ENCODE data around the gene MME. TPM values are rescaled to one million over a fixed set of nuclear protein-coding genes. Genes with fewer than 3 reads are reported as not detected.

The MME gene
- total and polyA plus RNA-seq, 5 donors, result 0.88 to 3.5 (median 2.5) TPM

- WGBS, result 73% methylated on average over 4 of the region's 4 CpGs
- Histone ChIP-seq H3K9me3 (ENCODE audit: control insufficient read depth, low read length) (no peaks in the 10 kb centered on the region), H3K4me1 (ENCODE audit: control insufficient read depth, insufficient read depth, low read length) (no peaks in the 10 kb centered on the region), H3K4me3 (ENCODE audit: low read length) (no peak overlapping the region), H3K27me3 (ENCODE audit: control insufficient read depth, insufficient read depth) (no peaks in the 10 kb centered on the region), H3K27ac (ENCODE audit: low read length) (no peak overlapping the region)
- intact Hi-C loops (cut with DNase I), result no loop called here
- ATAC-seq (no peak), DNase-seq (no peak)
These were observed 58.6 kb downstream of the MME start for GRCh38 chr3:155138677-155139076.

DNA sequence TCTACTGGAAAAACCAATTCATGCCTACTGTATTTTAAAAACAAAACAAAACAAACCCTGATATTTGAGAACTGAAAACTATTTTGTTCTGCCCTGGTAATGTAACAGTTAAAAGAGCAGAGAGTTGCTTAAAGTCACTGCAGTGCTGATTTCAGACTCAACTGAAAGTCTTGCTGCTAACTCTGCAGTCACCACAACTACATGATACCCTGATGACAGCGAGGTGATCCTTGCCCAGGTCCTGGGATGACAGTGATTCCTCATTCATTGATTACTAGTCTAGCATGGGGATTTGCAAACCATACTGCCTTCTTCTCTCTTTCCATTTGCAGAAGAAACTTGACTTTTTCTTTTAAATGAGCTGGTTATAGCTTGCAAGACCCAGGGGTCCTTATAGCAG, 67.5 kb downstream of the MME start:
- Histone ChIP-seq H3K4me3 (ENCODE audit: low read length) (no peak overlapping the region), H3K27me3 (ENCODE audit: control insufficient read depth, insufficient read depth) (no peaks in the 10 kb centered on the region), H3K4me1 (ENCODE audit: control insufficient read depth, insufficient read depth, low read length) (no peaks in the 10 kb centered on the region), H3K9me3 (ENCODE audit: control insufficient read depth, low read length) (no peaks in the 10 kb centered on the region), H3K27ac (ENCODE audit: low read length) (no peak overlapping the region)
- intact Hi-C loops (cut with DNase I), result no loop called here
- no peak for ATAC-seq
- WGBS, result 63% methylated on average over 1 of the region's 1 CpG
- DNase-seq, result no peak

DNA sequence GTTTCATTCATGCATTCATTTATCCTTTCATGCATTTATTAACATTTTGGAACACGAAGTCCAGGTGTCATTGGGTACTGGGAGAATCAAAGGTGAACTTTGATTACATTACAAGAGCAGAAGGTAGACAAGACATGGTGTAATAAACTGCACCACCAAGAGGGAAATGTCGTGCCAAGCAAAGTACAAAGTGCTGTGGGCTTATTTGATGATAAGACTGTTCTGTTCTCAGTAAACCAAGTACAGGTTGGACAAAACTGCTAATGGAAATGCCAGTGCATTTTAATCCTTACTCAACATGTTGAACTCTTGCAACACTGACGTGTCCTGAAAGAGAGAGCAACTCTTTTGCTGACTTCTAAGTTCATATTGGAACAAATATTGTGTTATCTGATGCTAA, 69.4 kb downstream of the MME start:
- H3K4me1 ChIP-seq (ENCODE audit: control insufficient read depth, insufficient read depth, low read length), result no peaks in the 10 kb centered on the region
- no peaks in the 10 kb centered on the region for H3K9me3 ChIP-seq (ENCODE audit: control insufficient read depth, low read length)
- H3K27ac ChIP-seq (ENCODE audit: low read length), result no peak overlapping the region
- H3K4me3 ChIP-seq (ENCODE audit: low read length), result no peak overlapping the region
- ATAC-seq, result no peak
- 66% methylated on average over 3 of the region's 3 CpGs for WGBS
- intact Hi-C loops (cut with DNase I), result no loop called here
- no peaks in the 10 kb centered on the region for H3K27me3 ChIP-seq (ENCODE audit: control insufficient read depth, insufficient read depth)
- no peak for DNase-seq

- WGBS, result 88% methylated on average over 6 of the region's 6 CpGs
- no peaks in the 10 kb centered on the region for H3K4me1 ChIP-seq (ENCODE audit: control insufficient read depth, insufficient read depth, low read length)
- no peak for DNase-seq
- intact Hi-C loops (cut with DNase I), result no loop called here
- no peak overlapping the region for H3K4me3 ChIP-seq (ENCODE audit: low read length)
- H3K27me3 ChIP-seq (ENCODE audit: control insufficient read depth, insufficient read depth), result no peaks in the 10 kb centered on the region
- no peaks in the 10 kb centered on the region for H3K9me3 ChIP-seq (ENCODE audit: control insufficient read depth, low read length)
- ATAC-seq, result no peak
- no peak overlapping the region for H3K27ac ChIP-seq (ENCODE audit: low read length)
These were observed 73.4 kb downstream of the MME start for GRCh38 chr3:155153242-155154186.

DNA sequence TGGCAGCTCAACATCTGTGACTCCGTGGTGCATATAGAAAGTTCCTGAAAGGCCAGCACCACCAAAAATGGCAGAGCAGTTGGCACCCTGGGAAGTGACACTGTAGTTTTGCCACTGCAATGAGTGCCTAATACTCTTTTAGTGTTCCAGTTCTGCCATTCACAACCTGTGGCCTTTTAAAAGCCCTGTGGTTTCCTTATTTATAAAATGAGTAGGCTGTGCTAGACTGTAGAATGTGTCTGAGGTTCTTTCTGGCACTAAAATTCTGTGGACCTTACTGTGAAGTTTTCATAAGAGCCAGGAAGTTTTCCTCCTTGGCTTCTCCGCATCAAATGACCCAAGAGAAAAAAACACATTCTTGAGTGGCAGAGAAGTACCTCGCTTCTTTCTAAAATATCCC, 74.1 kb downstream of the MME start:
- H3K4me3 ChIP-seq (ENCODE audit: low read length), result no peak overlapping the region
- DNase-seq (no peak), ATAC-seq (no peak)
- no peaks in the 10 kb centered on the region for H3K27me3 ChIP-seq (ENCODE audit: control insufficient read depth, insufficient read depth)
- H3K27ac ChIP-seq (ENCODE audit: low read length), result no peak overlapping the region
- no peaks in the 10 kb centered on the region for H3K9me3 ChIP-seq (ENCODE audit: control insufficient read depth, low read length)
- WGBS, result 88% methylated on average over 3 of the region's 3 CpGs
- H3K4me1 ChIP-seq (ENCODE audit: control insufficient read depth, insufficient read depth, low read length), result no peaks in the 10 kb centered on the region
- intact Hi-C loops (cut with DNase I), result no loop called here

GRCh38 chr3:155158346-155159037, 78.4 kb downstream of the MME start:
- intact Hi-C loops (cut with DNase I), result no loop called here
- Histone ChIP-seq H3K9me3 (ENCODE audit: control insufficient read depth, low read length) (no peaks in the 10 kb centered on the region), H3K27me3 (ENCODE audit: control insufficient read depth, insufficient read depth) (no peaks in the 10 kb centered on the region), H3K4me1 (ENCODE audit: control insufficient read depth, insufficient read depth, low read length) (no peaks in the 10 kb centered on the region), H3K4me3 (ENCODE audit: low read length) (no peak overlapping the region), H3K27ac (ENCODE audit: low read length) (no peak overlapping the region)
- ATAC-seq (no peak), DNase-seq (no peak)
- 81% methylated on average over 9 of the region's 9 CpGs for WGBS

DNA sequence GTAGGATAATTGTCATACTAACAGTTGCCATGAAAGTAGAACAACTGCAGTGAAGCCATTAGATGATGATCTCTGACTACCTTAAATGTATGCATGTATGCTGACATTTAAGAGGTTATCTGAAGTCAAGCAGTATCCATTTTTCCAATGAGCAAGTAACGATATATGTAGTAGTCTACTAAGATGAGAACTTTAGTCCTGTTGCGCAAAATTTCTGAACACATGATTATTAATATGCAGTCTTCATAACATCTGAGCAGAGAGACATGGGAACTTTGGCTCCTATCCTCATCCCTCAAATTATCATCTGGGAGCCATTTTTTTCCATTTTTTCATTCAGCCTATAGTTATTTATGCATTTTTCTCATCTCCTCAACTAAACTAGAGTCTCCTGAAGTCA, 79.2 kb downstream of the MME start:
- intact Hi-C loops (cut with DNase I), result no loop called here
- H3K27me3 ChIP-seq (ENCODE audit: control insufficient read depth, insufficient read depth), result no peaks in the 10 kb centered on the region
- H3K4me1 ChIP-seq (ENCODE audit: control insufficient read depth, insufficient read depth, low read length), result no peaks in the 10 kb centered on the region
- 83% methylated on average over 2 of the region's 2 CpGs for WGBS
- H3K9me3 ChIP-seq (ENCODE audit: control insufficient read depth, low read length), result no peaks in the 10 kb centered on the region
- no peak overlapping the region for H3K27ac ChIP-seq (ENCODE audit: low read length)
- DNase-seq, result no peak
- ATAC-seq, result no peak
- H3K4me3 ChIP-seq (ENCODE audit: low read length), result no peak overlapping the region

DNA sequence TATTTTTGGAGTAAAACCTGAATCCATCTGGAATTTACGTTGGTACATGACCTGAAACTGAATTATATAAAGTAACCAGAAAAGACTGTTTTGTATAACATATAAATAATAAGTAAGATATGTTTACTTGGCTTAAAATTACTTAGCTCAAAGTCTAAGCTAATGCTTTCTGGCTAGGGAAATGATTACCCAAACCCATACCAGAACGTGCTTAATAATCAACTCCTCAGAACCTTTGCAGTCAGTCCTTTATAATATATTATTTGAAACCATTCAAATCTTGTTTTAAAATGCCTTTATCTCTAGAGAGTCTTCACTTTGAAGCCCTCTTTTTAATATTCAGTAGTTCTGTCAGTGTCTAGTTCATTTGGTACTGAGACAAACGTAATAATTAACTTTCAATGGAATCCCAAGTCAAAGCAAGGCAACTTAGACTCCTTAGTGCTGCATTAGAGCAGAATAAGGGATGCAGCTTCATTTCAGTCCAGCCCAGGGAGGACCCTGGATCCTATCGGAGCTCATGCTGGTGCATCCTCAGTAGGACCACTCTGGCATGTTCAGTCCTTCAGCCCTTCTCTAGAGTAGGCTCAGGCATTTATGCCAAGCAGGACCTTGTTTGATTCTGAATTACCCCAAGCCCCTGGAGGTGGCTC, 81.6 kb downstream of the MME start:
- ATAC-seq, result no peak
- H3K4me3 ChIP-seq (ENCODE audit: low read length), result no peak overlapping the region
- H3K27ac ChIP-seq (ENCODE audit: low read length), result no peak overlapping the region
- DNase-seq, result no peak
- H3K27me3 ChIP-seq (ENCODE audit: control insufficient read depth, insufficient read depth), result no peaks in the 10 kb centered on the region
- no peaks in the 10 kb centered on the region for H3K9me3 ChIP-seq (ENCODE audit: control insufficient read depth, low read length)
- H3K4me1 ChIP-seq (ENCODE audit: control insufficient read depth, insufficient read depth, low read length), result no peaks in the 10 kb centered on the region
- intact Hi-C loops (cut with DNase I), result no loop called here
- 78% methylated on average over 4 of the region's 4 CpGs for WGBS

- Histone ChIP-seq H3K27ac (ENCODE audit: low read length) (no peak overlapping the region), H3K4me3 (ENCODE audit: low read length) (no peak overlapping the region), H3K27me3 (ENCODE audit: control insufficient read depth, insufficient read depth) (no peaks in the 10 kb centered on the region), H3K4me1 (ENCODE audit: control insufficient read depth, insufficient read depth, low read length) (no peaks in the 10 kb centered on the region), H3K9me3 (ENCODE audit: control insufficient read depth, low read length) (no peaks in the 10 kb centered on the region)
- ATAC-seq (no peak), DNase-seq (no peak)
- intact Hi-C loops (cut with DNase I), result no loop called here
These were observed 84.2 kb downstream of the MME start for GRCh38 chr3:155164306-155164705.

GRCh38 chr3:155166441-155166840, 86.3 kb downstream of the MME start:
- Histone ChIP-seq H3K9me3 (ENCODE audit: control insufficient read depth, low read length) (no peaks in the 10 kb centered on the region), H3K27me3 (ENCODE audit: control insufficient read depth, insufficient read depth) (no peaks in the 10 kb centered on the region), H3K4me1 (ENCODE audit: control insufficient read depth, insufficient read depth, low read length) (no peaks in the 10 kb centered on the region), H3K27ac (ENCODE audit: low read length) (no peak overlapping the region), H3K4me3 (ENCODE audit: low read length) (no peak overlapping the region)
- no peak for DNase-seq
- WGBS, result 94% methylated on average over 2 of the region's 2 CpGs
- ATAC-seq, result no peak
- intact Hi-C loops (cut with DNase I), result no loop called here

DNA sequence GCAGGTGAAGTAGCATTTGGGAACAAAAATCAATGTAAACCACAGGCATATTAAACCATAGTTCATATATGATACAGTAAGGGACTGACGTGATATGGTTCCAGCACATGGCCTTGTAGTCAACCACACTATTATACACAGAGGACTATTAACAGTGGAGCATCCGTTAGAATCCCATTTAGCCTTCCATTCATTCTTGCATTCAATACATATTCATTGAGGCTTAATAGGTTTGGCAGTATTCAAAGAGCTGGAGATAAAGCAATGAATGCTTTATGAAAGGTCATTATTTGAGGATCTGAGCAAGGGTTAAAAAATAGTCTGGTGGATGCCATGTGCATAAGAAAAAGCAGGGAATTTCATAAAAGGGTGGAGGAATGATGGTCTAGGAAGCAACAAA, 89.1 kb downstream of the MME start:
- ATAC-seq, result no peak

More for the DNA sequence above, 89.1 kb downstream of the MME start:
- intact Hi-C loops (cut with DNase I), result no loop called here
- DNase-seq, result no peak
- Histone ChIP-seq H3K4me3 (ENCODE audit: low read length) (no peak overlapping the region), H3K9me3 (ENCODE audit: control insufficient read depth, low read length) (no peaks in the 10 kb centered on the region), H3K27me3 (ENCODE audit: control insufficient read depth, insufficient read depth) (no peaks in the 10 kb centered on the region), H3K27ac (ENCODE audit: low read length) (no peak overlapping the region), H3K4me1 (ENCODE audit: control insufficient read depth, insufficient read depth, low read length) (no peaks in the 10 kb centered on the region)
- 85% methylated on average over 2 of the region's 2 CpGs for WGBS

Measured in right cardiac atrium (tissue), 5 donors.